Esophagus squamous epithelium (tissue), 4 donors: ENCODE measurements around the gene TRPC4.

Experiments
- POLR2A ChIP-seq, 4 donors: fragments of 450-650 bp; IDR thresholded peaks; one replicate each; pipeline ENCODE4 v1.6.1; 2017; ENCODE audit warnings: antibody characterized with exemption in 4 of 4, mild to moderate bottlenecking in 4 of 4, moderate library complexity in 3 of 4
- TF ChIP-seq, protein P1 (sequence below), 6 experiments: fragments of 450-650 bp in 4 of 6; fragments of 200-600 bp in 2 of 6; sonication (generic) in 2 of 6; IDR thresholded peaks; one replicate each; pipeline ENCODE4 v1.5.1; 2016 to 2019; ENCODE audit warnings: antibody characterized with exemption in 6 of 6, mild to moderate bottlenecking in 4 of 6, moderate library complexity in 4 of 6

GRCh38 chr13:37797631-37798030 lies 71.9 kb downstream of the TRPC4 start:
- TF ChIP-seq POLR2A (IDR thresholded peaks at IDR 0.05), result no peak
- TF ChIP-seq, protein P1, sequence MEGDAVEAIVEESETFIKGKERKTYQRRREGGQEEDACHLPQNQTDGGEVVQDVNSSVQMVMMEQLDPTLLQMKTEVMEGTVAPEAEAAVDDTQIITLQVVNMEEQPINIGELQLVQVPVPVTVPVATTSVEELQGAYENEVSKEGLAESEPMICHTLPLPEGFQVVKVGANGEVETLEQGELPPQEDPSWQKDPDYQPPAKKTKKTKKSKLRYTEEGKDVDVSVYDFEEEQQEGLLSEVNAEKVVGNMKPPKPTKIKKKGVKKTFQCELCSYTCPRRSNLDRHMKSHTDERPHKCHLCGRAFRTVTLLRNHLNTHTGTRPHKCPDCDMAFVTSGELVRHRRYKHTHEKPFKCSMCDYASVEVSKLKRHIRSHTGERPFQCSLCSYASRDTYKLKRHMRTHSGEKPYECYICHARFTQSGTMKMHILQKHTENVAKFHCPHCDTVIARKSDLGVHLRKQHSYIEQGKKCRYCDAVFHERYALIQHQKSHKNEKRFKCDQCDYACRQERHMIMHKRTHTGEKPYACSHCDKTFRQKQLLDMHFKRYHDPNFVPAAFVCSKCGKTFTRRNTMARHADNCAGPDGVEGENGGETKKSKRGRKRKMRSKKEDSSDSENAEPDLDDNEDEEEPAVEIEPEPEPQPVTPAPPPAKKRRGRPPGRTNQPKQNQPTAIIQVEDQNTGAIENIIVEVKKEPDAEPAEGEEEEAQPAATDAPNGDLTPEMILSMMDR (IDR thresholded peaks at IDR 0.05), result no peak
